ENCODE data around the gene IRF7. TPM values are rescaled to one million over a fixed set of nuclear protein-coding genes. Genes with fewer than 3 reads are reported as not detected.

Gene IRF7
- total RNA-seq, 1 donor from 2014 or later = 18.9 TPM

DNA sequence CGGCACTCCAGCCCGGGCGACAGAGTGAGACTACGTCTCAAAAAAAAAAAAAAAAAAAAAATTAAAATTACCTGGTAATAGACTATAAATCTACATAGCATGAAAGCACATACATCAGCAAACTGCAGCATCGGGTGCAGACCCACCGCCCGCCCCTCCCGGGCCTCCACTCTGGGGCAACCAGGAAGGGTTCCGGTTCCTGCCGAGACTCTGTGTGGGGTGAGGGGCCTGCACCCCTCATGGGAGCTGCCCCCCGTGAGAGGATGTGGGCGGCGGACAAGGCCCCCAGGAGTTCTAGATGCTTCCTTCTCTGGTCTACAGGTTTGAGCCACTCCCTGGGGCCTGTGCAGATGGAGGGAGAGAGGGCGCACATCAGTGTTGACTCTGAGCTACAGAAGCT lies 30.5 kb upstream of the IRF7 start:
- Histone ChIP-seq H3K9me3 (no peaks in the 10 kb centered on the region), H3K4me3 (no peak overlapping the region), H3K27me3 (no peaks in the 10 kb centered on the region), H3K27ac (no peak overlapping the region), H3K36me3 (peaks cover 0 to 23% of the 10 kb centered on the region in 2 donors), H3K4me1 (no peaks in the 10 kb centered on the region)
- intact Hi-C loops (cut with DNase I) = no loop called here
- DNase-seq (ENCODE audit: extremely low spot score in 2 of 2) = no peak
- TF ChIP-seq POLR2A (IDR thresholded peaks at IDR 0.05) (no peak), CTCF (IDR thresholded peaks at IDR 0.05) (no peak), POLR2AphosphoS5 (IDR thresholded peaks at IDR 0.05; ENCODE audit: insufficient read depth in 1 of 2, low read depth in 1 of 2) (no peak)

- H3K36me3 ChIP-seq = peaks cover 0 to 16% of the 10 kb centered on the region in 2 donors
- TF ChIP-seq CTCF (IDR thresholded peaks at IDR 0.05) (no peak), POLR2AphosphoS5 (IDR thresholded peaks at IDR 0.05; ENCODE audit: insufficient read depth in 1 of 2, low read depth in 1 of 2) (no peak), POLR2A (IDR thresholded peaks at IDR 0.05) (no peak)
- no peaks in the 10 kb centered on the region for H3K27me3 ChIP-seq
Measured at GRCh38 chr11:645536-645935, 29.8 kb upstream of the IRF7 start.

DNA sequence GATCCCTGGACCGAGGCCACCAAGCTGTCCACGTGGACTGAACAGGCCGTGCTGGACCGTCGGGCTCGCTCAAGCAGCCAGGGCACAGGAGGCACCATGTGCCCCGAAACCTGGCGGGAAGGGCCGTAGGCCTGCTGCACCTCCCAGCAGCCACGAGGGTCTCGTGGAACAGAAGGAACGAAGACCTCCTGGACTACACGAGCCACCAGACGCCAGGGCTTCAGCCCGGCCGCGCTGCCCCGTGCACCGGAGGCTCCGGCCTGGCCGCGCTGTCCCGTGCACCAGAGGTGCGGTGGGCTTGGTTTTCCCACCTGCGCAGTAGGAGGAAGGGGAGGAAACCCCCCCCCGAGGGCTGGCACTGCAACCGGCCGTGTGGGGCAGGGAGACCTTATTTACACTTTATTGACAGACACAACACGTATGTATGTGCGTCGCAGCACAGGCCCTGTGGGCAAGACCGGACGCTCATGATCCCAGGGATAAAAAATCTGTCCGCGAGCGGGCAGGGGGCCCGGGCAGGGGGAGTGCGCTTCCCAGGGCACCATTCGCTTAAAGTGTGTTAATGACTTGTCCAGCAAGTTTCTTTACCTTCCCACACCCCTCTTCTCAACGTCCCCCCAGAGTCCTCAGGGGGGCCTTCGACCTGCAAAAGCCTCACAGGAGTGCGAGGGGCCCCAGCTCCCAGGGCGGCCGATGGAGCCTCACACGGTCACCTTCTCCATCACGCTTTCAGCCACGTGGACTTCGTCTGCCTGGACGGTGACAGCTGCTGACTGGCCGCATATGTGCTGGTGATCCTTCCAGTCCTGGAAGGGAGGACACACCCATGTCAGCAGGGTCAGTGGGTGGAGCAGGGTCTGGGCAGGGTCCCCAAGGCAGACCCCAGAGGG lies 28.3 kb upstream of the IRF7 start:
- no peak for TF ChIP-seq POLR2A (IDR thresholded peaks at IDR 0.05)
- TF ChIP-seq POLR2AphosphoS5 (IDR thresholded peaks at IDR 0.05; ENCODE audit: insufficient read depth in 1 of 2, low read depth in 1 of 2) = no peak
- TF ChIP-seq CTCF (IDR thresholded peaks at IDR 0.05) = no peak

More at GRCh38 chr11:645536-645935, 29.8 kb upstream of the IRF7 start:
- no peak overlapping the region for H3K4me3 ChIP-seq
- no peaks in the 10 kb centered on the region for H3K4me1 ChIP-seq
- DNase-seq (ENCODE audit: extremely low spot score in 2 of 2) = no peak
- no peaks in the 10 kb centered on the region for H3K9me3 ChIP-seq
- intact Hi-C loops (cut with DNase I) = no loop called here
- H3K27ac ChIP-seq = no peak overlapping the region

DNA sequence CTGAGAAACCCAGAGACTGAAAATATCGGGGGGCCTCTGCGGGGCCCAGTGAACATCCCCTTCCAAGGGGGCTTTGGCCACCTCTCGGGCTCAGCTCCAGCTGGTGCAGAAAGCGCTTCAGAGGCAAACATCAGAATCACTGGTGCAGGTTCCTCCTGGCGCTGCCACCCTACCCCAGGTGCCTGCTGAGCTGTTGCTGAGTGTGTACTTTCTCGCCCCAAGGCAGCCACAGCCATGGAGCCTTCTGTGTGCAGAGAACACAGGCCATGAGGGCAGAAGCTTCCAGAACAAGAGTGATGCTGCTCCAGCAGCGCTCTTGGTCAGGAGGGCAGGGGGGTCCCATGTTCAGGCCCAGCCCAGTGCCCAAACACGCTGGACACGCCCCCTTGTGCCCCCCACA lies 27.6 kb upstream of the IRF7 start:
- H3K4me3 ChIP-seq = no peak overlapping the region
- intact Hi-C loops (cut with DNase I) = no loop called here
- no peaks in the 10 kb centered on the region for H3K27me3 ChIP-seq
- peaks cover 0 to 13% of the 10 kb centered on the region in 2 donors for H3K36me3 ChIP-seq
- no peaks in the 10 kb centered on the region for H3K4me1 ChIP-seq
- no peaks in the 10 kb centered on the region for H3K9me3 ChIP-seq
- no peak for DNase-seq (ENCODE audit: extremely low spot score in 2 of 2)
- H3K27ac ChIP-seq = no peak overlapping the region
- TF ChIP-seq POLR2AphosphoS5 (IDR thresholded peaks at IDR 0.05; ENCODE audit: insufficient read depth in 1 of 2, low read depth in 1 of 2) = peak in 1 of 2 donors; percentile 5
- TF ChIP-seq POLR2A (IDR thresholded peaks at IDR 0.05) = no peak

More for the DNA sequence above, 28.3 kb upstream of the IRF7 start:
- H3K4me1 ChIP-seq = no peaks in the 10 kb centered on the region
- no peak for DNase-seq (ENCODE audit: extremely low spot score in 2 of 2)
- H3K9me3 ChIP-seq = no peaks in the 10 kb centered on the region
- H3K4me3 ChIP-seq = no peak overlapping the region
- H3K27ac ChIP-seq = no peak overlapping the region
- H3K27me3 ChIP-seq = no peaks in the 10 kb centered on the region
- H3K36me3 ChIP-seq = peaks cover 0 to 13% of the 10 kb centered on the region in 2 donors
- intact Hi-C loops (cut with DNase I) = no loop called here

DNA sequence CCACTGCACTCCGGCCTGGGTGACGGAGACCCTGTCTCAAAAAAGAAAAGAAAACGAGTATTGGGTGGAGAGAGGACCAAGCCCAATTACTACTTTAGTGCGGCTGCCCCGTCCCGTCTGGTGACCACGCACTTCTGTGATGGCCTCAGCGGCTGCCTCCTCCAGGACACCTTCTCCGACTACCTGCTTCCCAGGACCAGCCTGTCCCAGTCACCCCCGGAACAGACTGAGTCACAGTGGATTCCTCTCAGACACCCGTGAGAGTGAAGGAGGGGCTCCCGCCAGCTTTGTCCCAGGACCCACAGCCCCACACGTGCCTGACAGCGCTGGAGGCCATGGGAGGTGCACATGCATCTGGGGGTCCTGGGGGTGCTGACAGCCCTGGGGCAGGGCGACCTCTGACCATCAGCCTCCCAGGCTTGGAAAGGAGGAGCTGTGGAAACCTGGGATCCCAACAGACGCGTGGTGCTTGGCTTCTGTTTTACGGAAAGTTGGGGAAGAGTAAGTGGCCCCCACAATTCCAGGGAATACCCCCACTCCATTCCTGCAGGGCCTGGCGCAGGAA lies 26.1 kb upstream of the IRF7 start:
- Histone ChIP-seq H3K27ac (no peak overlapping the region), H3K9me3 (no peaks in the 10 kb centered on the region), H3K36me3 (peaks cover 0 to 13% of the 10 kb centered on the region in 2 donors), H3K27me3 (no peaks in the 10 kb centered on the region), H3K4me1 (peaks cover 9% of the 10 kb centered on the region), H3K4me3 (no peak overlapping the region)
- no peak for TF ChIP-seq POLR2A (IDR thresholded peaks at IDR 0.05)
- no peak for TF ChIP-seq POLR2AphosphoS5 (IDR thresholded peaks at IDR 0.05; ENCODE audit: insufficient read depth in 1 of 2, low read depth in 1 of 2)
- TF ChIP-seq CTCF (IDR thresholded peaks at IDR 0.05) = no peak
- DNase-seq (ENCODE audit: extremely low spot score in 2 of 2) = no peak
- intact Hi-C loops (cut with DNase I) = loop anchor here (1.0 kb wide), 1 partner anchor 41 kb away; no protein-coding TSS in a partner anchor

Measured in vagina (tissue), 2 donors.